Pancreas (tissue), 10 donors: ENCODE data around the gene RELL1. TPM values are rescaled to one million over a fixed set of nuclear protein-coding genes. Genes with fewer than 3 reads are reported as not detected.
A peak's percentile ranks its signal among the peaks of the same experiment; 100 is the strongest.

Experiments
- ATAC-seq, 4 donors: fragments of 200-7000 bp; cut with Tn5 transposase; one replicate each; pipeline versions ENCODE4 v1.8.0 to v1.9.1; 2020; ENCODE audit warnings: mild to moderate bottlenecking in 4 of 4, moderate library complexity in 4 of 4
- DNase-seq, 6 donors: peaks; one replicate each; pipeline ENCODE4 v3.0.0-alpha.2; 2020
- FAIRE-seq: peaks from 2 replicates; lab custom pipeline; 2012; peaks lifted over from hg19 to GRCh38; lab: Jason Lieb, UNC
- H3K27ac ChIP-seq, 4 donors: fragments of 200-600 bp; sonication (generic); 1 replicate in 3 of 4; 2 replicates in 1 of 4; pipeline versions ENCODE4 v1.5.0 to v1.8.0; 2020
- H3K27me3 ChIP-seq, 4 donors: fragments of 200-600 bp; one replicate each; pipeline ENCODE4 v1.8.0; 2021
- H3K36me3 ChIP-seq, 3 donors: fragments of 200-600 bp; sonication (generic) in 1 of 3; one replicate each; pipeline versions ENCODE4 v1.5.0 to v1.8.0; 2020 to 2021
- H3K4me1 ChIP-seq, 3 donors: fragments of 200-600 bp; one replicate each; pipeline ENCODE4 v1.8.0; 2021
- H3K4me3 ChIP-seq, 4 donors: fragments of 200-600 bp; sonication (generic) in 2 of 4; one replicate each; pipeline versions ENCODE4 v1.5.0 to v1.8.0; 2020 to 2021
- H3K9me3 ChIP-seq, 4 donors: fragments of 200-600 bp; one replicate each; pipeline ENCODE4 v1.8.0; 2021
- CTCF ChIP-seq, 4 donors: fragments of 200-600 bp; sonication (generic) in 3 of 4; IDR thresholded peaks; one replicate each; pipeline versions ENCODE4 v1.5.0 to v1.8.0; 2021; ENCODE audit warnings: antibody characterized with exemption in 4 of 4
- WGBS, 2 donors: extraction: QIAGEN DNeasy Blood & Tissue Kit; methylation state at CpG; one replicate each; pipeline ENCODE4 v1.1.7; 2013; 5-methylcytosine and 5-hydroxymethylcytosine counted together
- intact Hi-C, 3 donors: fragments of 100-400 bp; cut with DNase I; formaldehyde crosslinking; loops; one replicate each; pipeline versions ENCODE4 v1.11.1 to v1.14.2; 2022
- polyA plus RNA-seq, 2 donors: library from polyadenylated mRNA; stranded (reverse); fragments of 200-250 nt; gene quantifications; one replicate each; pipeline ENCODE4 v1.2.3, GENCODE V29; 2013
- total RNA-seq, 6 donors: library from RNA; stranded (reverse); fragmentation: NEBNext Ultra II Directional in 4 of 6; extraction: Animal tissue kit (Norgen Biotek cat#: 25700) in 4 of 6; gene quantifications; one replicate each; pipeline versions ENCODE4 v1.2.1 to v1.2.4, GENCODE V29; 2021 to 2023
- donor health status: healthy with polysubstance abuse.
- donor health status: DM: no; HTN: no; CAD: no; lungs with moderate emphysema.
- donor health status: DM: no; HTN: no; CAD: no.
- donor health status: control.
- donor health status: control.
- donor health status: Bipolar disorder and iron deficiency.
- donor health status: DM: yes; HTN: yes; CAD: no.
- donor health status: DM: no; HTN: no; CAD: no.
- donor health status: DM: no; HTN: no; CAD: no.
- donor health status: DM: yes; HTN: yes; CAD: no.

Gene RELL1
- total and polyA plus RNA-seq, 8 donors, result 0.38 to 17.1 (median 4.7) TPM

- Histone ChIP-seq H3K9me3 (no peaks in the 10 kb centered on the region), H3K27ac (no peak overlapping the region), H3K4me3 (no peak overlapping the region), H3K27me3 (no peaks in the 10 kb centered on the region), H3K4me1 (peaks cover 0 to 7% (median 4%) of the 10 kb centered on the region in 3 donors), H3K36me3 (no peaks in the 10 kb centered on the region)
- FAIRE-seq, result no peak
- DNase-seq, result peak in 3 of 6 donors; percentile 27 to 44 (median 34)
- 48 to 51% methylated on average over 4 of the region's 4 CpGs for WGBS, 2 donors
- intact Hi-C loops, result no loop called here
- ATAC-seq, result peak; percentile 44 to 70 (median 60)
- no peak for TF ChIP-seq CTCF (IDR thresholded peaks at IDR 0.05)
Observed at GRCh38 chr4:37715889-37716402, 29.8 kb upstream of the RELL1 start.

GRCh38 chr4:37710491-37710890, 24.3 kb upstream of the RELL1 start:
- ATAC-seq (no peak), DNase-seq (no peak), FAIRE-seq (no peak)
- no peak for TF ChIP-seq CTCF (IDR thresholded peaks at IDR 0.05)
- Histone ChIP-seq H3K4me1 (peaks cover 0 to 4% (median under 1%) of the 10 kb centered on the region in 3 donors), H3K4me3 (no peak overlapping the region), H3K27me3 (no peaks in the 10 kb centered on the region), H3K9me3 (no peaks in the 10 kb centered on the region), H3K27ac (no peak overlapping the region), H3K36me3 (no peaks in the 10 kb centered on the region)
- intact Hi-C loops, result no loop called here
- WGBS, 2 donors, result 88 to 90% methylated on average over 1 of the region's 1 CpG

GRCh38 chr4:37706032-37706431, 19.9 kb upstream of the RELL1 start:
- H3K4me3 ChIP-seq, result no peak overlapping the region
- H3K27ac ChIP-seq, result no peak overlapping the region
- FAIRE-seq, result no peak
- ATAC-seq, result no peak
- WGBS, 2 donors, result 88 to 89% methylated on average over 3 of the region's 3 CpGs
- DNase-seq, result no peak
- H3K27me3 ChIP-seq, result no peaks in the 10 kb centered on the region
- no peaks in the 10 kb centered on the region for H3K4me1 ChIP-seq
- no peaks in the 10 kb centered on the region for H3K9me3 ChIP-seq
- intact Hi-C loops, result no loop called here
- TF ChIP-seq CTCF (IDR thresholded peaks at IDR 0.05), result no peak
- H3K36me3 ChIP-seq, result no peaks in the 10 kb centered on the region

- no peak for TF ChIP-seq CTCF (IDR thresholded peaks at IDR 0.05)
- Histone ChIP-seq H3K27ac (no peak overlapping the region), H3K27me3 (no peaks in the 10 kb centered on the region), H3K9me3 (no peaks in the 10 kb centered on the region), H3K36me3 (no peaks in the 10 kb centered on the region), H3K4me3 (no peak overlapping the region), H3K4me1 (no peaks in the 10 kb centered on the region)
- ATAC-seq, result no peak
- WGBS, 2 donors, result 74 to 80% methylated on average over 5 of the region's 5 CpGs
- FAIRE-seq, result no peak
- intact Hi-C loops, result no loop called here
- no peak for DNase-seq
Observed at GRCh38 chr4:37705571-37705970, 19.4 kb upstream of the RELL1 start.

GRCh38 chr4:37699868-37700481, 13.8 kb upstream of the RELL1 start:
- FAIRE-seq (no peak), ATAC-seq (peak; percentile 78 to 92 (median 84))
- intact Hi-C loops, result no loop called here

More at GRCh38 chr4:37699868-37700481, 13.8 kb upstream of the RELL1 start:
- Histone ChIP-seq H3K27ac (no peak overlapping the region), H3K9me3 (no peaks in the 10 kb centered on the region), H3K4me3 (no peak overlapping the region), H3K36me3 (no peaks in the 10 kb centered on the region), H3K4me1 (no peaks in the 10 kb centered on the region), H3K27me3 (no peaks in the 10 kb centered on the region)
- no peak for TF ChIP-seq CTCF (IDR thresholded peaks at IDR 0.05)
- DNase-seq, result no peak
- WGBS, 2 donors, result 23 to 29% methylated on average over 5 of the region's 5 CpGs
